OCI-LY7 (cell line): Measurements from ENCODE around the gene PTGR1.

ENCODE experiments used
- CTCF ChIP-seq: fragments of 200-600 bp; sonication (generic); conservative IDR thresholded peaks from 2 replicates; pipeline ENCODE4 v1.5.1; 2014; ENCODE audit warnings: mild to moderate bottlenecking, antibody characterized with exemption, low read length, moderate library complexity, mixed read lengths
- EZH2phosphoT487 ChIP-seq: fragments of 200-600 bp; sonication (generic); IDR thresholded peaks from 2 replicates; pipeline ENCODE4 v1.6.1; 2018; ENCODE audit warnings: low read depth, borderline replicate concordance, mild to moderate bottlenecking, mixed run types, antibody characterized with exemption, low read length, moderate library complexity, mixed read lengths

- TF ChIP-seq CTCF (no peak), EZH2phosphoT487 (no peak)
Measured at GRCh38 chr9:111572950-111573604, 26.4 kb downstream of the PTGR1 start.
